HG03432 (cell line): ENCODE measurements around the gene LEFTY2.
"Not testable (repeated sequence)": the region's sequence is repeated elsewhere in the genome, so short reads cannot be mapped to it uniquely, and the experiment has no call there.

Experiments
- ATAC-seq: cut with Tn5 transposase; IDR thresholded peaks from one replicate; pipeline ENCODE4 v1.9.1; 2021; ENCODE audit warnings: mild to moderate bottlenecking, moderate library complexity; ENCODE audit not compliant: unreplicated experiment

The LEFTY2 gene

DNA sequence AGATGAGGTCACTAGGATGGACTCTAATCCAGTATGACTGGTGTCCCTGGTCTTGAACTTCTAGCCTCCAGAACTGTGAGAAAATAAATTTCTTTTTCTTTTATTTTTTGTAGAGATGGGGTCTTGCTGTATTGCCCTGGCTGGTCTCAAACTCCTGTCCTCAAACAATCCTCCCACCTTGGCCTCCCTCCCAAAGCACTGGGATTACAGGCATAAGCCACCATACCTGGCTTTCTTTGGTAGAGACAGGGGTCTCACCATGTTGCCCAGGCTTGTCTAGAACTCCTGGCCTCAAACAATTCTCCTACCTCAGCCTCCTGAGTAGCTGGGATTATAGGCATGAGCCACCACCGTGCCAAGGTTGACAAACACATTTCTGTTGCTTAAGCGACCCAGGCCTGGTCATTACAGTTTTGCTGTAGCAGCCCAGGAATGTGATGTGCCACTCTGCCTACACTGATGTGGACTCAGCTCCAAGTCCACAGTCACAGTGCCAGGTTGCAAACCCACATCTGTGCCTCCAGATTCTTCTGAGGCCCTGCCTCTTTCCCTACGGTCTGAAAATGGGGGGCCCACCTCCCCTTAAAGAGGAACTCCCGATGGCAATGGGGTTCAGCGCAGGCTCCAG, 32.9 kb downstream of the LEFTY2 start:
- no peak for ATAC-seq

- ATAC-seq = no peak
These were observed 33.7 kb downstream of the LEFTY2 start for GRCh38 chr1:225907341-225907740.

- no peak for ATAC-seq
These were observed 34.6 kb downstream of the LEFTY2 start for GRCh38 chr1:225906467-225906866.

DNA sequence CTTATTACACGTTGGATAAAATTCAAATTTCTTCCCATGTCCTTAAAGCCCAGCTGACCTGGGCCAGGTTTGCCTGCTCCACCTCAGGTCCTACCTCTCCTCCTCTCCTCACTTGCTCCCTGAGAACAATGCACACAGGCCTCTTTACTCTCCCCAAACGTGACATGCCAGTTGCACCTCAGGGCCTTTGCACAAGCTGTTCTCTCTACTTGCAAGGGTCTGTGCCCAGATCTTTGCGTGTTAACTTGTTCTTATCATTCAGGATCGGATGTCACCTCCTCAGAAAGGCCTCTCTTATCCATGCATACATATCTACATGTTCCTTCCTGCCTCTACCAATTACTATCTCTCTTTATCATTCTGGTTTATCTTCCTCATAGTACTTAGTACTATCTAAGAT, 37.4 kb downstream of the LEFTY2 start:
- no peak for ATAC-seq

DNA sequence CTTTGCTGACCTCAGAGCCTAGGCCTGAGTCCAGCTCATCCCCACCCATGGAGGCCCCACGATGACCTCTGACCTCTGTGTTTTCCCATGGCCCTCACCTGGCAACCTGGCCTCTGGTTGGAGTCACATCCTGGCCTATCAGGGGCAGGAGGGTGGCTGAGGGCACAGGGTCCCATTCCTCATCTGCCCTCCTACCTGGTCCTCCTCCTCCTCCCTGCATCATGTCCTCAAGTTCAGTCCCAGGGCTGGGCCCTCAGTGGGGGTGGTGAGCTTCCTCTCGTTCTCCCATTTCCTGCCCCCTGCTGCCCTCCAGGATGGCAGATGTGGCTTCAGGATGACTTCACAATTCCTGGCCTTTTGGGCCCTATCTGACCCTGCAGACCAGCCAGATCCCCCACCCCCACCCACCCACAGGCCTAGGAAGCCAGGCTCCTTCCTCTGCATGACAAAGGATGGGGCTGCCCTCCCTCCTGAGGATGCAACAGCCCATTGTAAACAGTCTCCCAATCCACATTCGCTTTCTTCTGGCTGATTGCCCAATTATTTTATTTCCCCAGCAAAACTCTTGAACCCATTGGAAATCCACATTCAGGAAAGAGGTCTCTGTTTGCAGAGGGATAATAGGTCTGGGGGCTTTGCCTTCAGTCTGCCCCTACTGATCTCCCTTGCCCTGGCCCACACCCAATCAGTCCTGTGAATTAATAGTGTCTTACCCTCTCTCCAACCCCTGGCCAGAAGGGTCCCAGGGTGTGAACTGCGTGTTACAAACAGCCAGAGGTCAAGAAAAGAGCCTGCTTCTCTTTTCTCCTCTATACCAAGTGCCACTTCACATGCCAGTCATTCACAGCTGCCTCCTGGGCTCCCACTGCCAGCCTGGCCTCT, 41.7 kb downstream of the LEFTY2 start:
- no peak for ATAC-seq

- no peak for ATAC-seq
These were observed 43.2 kb downstream of the LEFTY2 start for GRCh38 chr1:225897595-225898514.

GRCh38 chr1:225896937-225897549, 44.0 kb downstream of the LEFTY2 start:
- ATAC-seq = peak; percentile 100

GRCh38 chr1:225896494-225896893, 44.5 kb downstream of the LEFTY2 start:
- ATAC-seq = no peak

- ATAC-seq = no peak
These were observed 48.7 kb downstream of the LEFTY2 start for GRCh38 chr1:225892307-225892706.

DNA sequence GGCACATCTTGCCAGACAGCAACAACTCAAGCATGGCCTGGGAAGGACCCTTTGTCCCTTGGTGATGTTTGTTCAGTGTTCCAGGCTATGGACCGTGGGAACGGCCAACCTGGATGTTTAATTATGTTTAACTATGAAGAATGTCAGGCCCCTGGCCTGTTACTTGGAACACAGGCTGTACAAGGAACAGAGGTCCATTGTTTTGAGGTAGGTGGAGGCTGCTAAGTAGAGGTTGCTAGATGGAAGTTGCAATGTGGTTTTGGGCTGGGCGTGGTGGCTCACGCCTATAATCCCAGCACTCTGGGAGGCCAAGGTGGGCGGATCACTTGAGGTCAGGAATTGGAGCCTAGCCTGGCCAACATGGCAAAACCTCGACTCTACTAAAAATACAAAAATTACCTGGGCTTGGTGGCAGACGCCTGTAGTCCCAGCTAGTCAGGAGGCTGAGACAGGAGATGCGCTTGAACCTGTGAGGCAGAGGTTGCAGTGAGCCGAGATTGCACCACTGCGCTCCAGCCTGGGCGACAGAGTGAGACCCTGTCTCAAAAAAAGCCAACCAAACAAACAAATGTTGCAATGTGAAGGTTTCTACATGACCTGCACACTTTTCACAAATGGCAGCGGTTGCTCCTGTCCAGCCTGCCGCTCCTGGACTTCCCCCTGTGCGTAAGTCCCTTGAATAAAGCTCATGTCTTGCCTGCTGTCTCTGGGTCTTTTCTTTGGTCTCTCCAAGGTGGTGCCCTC, 49.6 kb downstream of the LEFTY2 start:
- no peak for ATAC-seq

- no peak for ATAC-seq
These were observed 50.4 kb downstream of the LEFTY2 start for GRCh38 chr1:225890346-225891228.

- no peak for ATAC-seq
These were observed 51.3 kb downstream of the LEFTY2 start for GRCh38 chr1:225889743-225890142.

DNA sequence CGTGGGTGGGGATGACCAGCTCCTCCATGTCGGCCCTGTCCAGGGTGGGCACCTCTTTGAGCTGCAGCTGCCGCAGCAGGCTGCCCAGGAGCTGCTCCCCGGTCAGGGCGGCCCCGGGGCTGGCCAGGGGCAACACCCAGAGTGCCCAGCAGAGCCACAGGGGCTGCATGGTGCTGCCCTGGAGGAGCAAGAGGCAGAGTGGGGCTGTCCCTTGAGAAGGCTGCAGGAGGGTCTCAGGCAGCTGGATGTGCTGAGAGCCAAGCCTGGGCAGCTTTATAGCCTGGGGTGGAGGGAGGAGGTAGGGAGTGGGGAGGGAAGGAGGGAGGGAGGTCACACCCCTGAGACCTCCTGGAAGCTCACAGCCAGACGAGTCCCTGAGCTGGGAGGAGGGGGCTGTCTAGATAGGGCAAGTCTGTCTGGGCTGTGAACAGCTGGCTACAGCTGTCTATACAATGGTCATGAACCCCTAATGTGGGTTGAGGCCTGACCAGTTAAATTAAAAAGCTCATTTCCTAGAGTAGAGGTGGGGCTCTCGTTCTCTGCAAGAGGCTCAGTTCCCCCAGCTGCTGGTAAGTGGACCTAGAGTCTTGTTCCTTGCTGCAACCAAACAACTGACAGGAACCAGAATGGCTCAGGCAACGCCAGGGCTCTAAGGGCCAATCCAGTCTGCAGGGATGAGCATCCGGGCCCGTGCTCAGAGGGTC, 52.0 kb downstream of the LEFTY2 start, which contains the start of gene LEFTY1:
LEFTY1 (minus strand) TSS at position 249 of the 704 bp plus-strand sequence; CDS start at position 169, 80 bp downstream.
- ATAC-seq = no peak

DNA sequence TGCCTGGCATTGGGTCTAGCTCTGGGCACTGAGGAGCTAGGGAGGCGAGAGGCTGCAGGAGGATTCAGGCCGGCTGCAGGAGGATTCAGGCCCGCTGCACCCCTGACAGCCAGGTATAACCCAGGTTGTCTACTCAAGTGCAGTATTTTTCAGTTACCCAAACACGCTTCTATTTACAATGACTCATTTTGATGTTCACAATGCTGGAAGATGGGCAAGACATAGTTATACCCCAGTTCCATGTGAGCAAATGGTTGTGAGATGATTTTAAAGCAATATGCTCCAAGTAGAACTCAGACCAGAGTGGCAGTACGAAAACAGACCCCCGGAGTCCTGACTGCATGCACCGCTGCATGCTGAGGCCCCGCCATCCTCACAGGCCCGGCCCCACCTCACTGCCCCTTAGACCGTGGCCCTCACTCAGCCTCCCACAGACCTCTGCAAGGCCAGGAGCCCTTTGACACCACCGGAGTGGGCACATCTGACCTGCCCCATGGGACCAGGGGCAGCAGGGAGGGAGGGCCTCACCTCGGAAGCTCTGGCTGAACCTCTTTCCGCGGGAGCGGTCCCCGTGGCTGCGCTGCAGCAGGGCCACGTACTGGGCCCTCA, 52.6 kb downstream of the LEFTY2 start:
- no peak for ATAC-seq

GRCh38 chr1:225887554-225888288, 53.3 kb downstream of the LEFTY2 start:
- ATAC-seq = not testable (repeated sequence)

DNA sequence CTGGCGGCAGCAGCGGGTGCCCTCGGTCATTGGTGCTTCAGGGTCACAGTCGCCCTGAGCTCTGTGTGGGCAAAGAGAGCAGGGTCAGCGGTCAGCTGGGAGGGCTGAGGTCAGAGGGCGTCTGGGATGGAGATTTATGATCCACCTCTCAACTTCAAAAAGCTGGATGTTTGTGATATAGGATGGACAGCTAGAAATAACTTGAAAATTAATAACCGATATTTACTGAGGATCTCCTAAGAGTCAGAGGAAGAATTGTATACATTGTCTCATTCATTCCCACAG, 54.0 kb downstream of the LEFTY2 start:
- ATAC-seq = no peak
